ELR (cell line): ENCODE data around the gene RANGAP1.

Experiments used
- DNase-seq: peaks from one replicate; pipeline ENCODE4 v3.0.0-alpha.2; 2015; ENCODE audit warnings: low read depth

Gene RANGAP1

DNA sequence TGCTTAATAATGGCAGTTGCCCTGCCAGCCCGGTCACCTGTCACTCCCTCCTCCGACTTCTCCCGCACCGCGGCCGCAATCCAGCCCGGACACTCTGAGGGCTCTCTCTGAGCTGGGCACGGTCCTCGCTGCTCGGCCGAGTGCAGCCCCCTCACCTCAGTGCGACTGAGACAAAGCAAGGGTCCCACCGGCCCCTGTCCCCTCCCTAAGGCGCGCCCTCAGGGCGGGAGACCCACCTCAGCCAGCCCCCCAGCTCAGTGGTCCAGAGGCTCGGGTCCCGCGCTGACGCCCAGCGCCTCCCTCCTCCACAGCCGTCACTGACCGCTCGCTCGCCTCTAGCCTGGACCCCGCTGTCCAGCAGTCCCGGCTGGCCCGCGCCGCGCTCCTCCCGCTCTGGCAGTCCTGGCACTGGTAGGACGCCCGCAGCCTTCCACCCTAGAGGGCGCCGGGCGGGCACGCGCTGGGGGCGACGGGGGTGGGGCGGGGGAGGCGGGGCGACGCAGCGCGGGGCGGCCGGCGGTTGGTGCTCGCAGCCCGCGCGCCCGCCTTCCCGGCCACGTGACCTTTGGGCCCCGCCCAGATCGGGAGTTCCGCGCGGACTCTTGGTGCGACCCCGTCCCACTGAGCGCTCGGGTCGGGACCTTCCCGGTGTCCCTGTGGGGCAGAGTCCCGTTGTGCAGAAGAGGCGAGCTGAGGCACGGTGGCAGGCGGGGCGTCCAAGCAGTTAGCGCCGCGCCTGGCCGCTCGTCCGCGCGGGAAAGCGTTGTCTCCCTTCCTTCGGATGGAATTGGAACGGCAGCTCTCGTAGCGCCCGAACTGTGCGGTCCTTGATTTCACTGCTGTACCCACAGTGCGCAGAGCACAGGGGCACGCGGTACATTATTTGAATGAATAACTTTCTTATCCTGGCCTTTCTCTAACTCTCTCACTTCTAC lies 88.7 kb downstream of the RANGAP1 start:
- DNase-seq = peak; percentile 82
